ENCODE results near the gene TEX14. TPM values are rescaled to one million over a fixed set of nuclear protein-coding genes. Genes with fewer than 3 reads are reported as not detected.

Gene TEX14
- total RNA-seq, 4 donors from 2014 or later, result 0.26 to 0.44 TPM; not detected in 2

- 55 to 66% methylated on average over 2 of the region's 2 CpGs for WGBS, 2 donors
- no peak for TF ChIP-seq POLR2A (IDR thresholded peaks at IDR 0.05)
- TF ChIP-seq CTCF (IDR thresholded peaks at IDR 0.05), result no peak
- DNase-seq (ENCODE audit: low spot score in 2 of 2), result no peak
- H3K4me3 ChIP-seq (ENCODE audit: low read depth, poor library complexity, severe bottlenecking), result no peak overlapping the region
- intact Hi-C loops (cut with DNase I; ENCODE audit: low total_unique reads), result no loop called here
These were observed 176.6 kb downstream of the TEX14 start for GRCh38 chr17:58515286-58515685.

GRCh38 chr17:58514770-58515157 is 177.1 kb downstream of the TEX14 start:
- TF ChIP-seq POLR2A (IDR thresholded peaks at IDR 0.05), result no peak
- DNase-seq (ENCODE audit: low spot score in 2 of 2), result no peak
- WGBS, 2 donors, result 13 to 17% methylated on average over 11 of the region's 11 CpGs
- H3K4me3 ChIP-seq (ENCODE audit: low read depth, poor library complexity, severe bottlenecking), result no peak overlapping the region
- intact Hi-C loops (cut with DNase I; ENCODE audit: low total_unique reads), result no loop called here

GRCh38 chr17:58513965-58514769 is 177.7 kb downstream of the TEX14 start, which contains the start of gene MTMR4:
Gene MTMR4 (minus strand): TSS chr17:58514638. CDS start chr17:58514407, 231 bp downstream.
- TF ChIP-seq POLR2A (IDR thresholded peaks at IDR 0.05), result no peak
- TF ChIP-seq CTCF (IDR thresholded peaks at IDR 0.05), result no peak
- DNase-seq (ENCODE audit: low spot score in 2 of 2), result peak; percentile 68 to 96
- WGBS, 2 donors, result 0 to 2% methylated on average over 23 to 52 of the region's 64 CpGs
- peak within 1 kb of the TSS; percentile 49 for H3K4me3 ChIP-seq (ENCODE audit: low read depth, poor library complexity, severe bottlenecking)
- intact Hi-C loops (cut with DNase I; ENCODE audit: low total_unique reads), result no loop called here

- no peak for DNase-seq (ENCODE audit: low spot score in 2 of 2)
- no peak overlapping the region for H3K4me3 ChIP-seq (ENCODE audit: low read depth, poor library complexity, severe bottlenecking)
- 41 to 42% methylated on average over 14 of the region's 14 CpGs for WGBS, 2 donors
- intact Hi-C loops (cut with DNase I; ENCODE audit: low total_unique reads), result no loop called here
- peak in 1 of 3 donors; percentile 25 for TF ChIP-seq CTCF (IDR thresholded peaks at IDR 0.05)
- no peak for TF ChIP-seq POLR2A (IDR thresholded peaks at IDR 0.05)
These were observed 178.4 kb downstream of the TEX14 start for GRCh38 chr17:58513267-58513964.

- intact Hi-C loops (cut with DNase I; ENCODE audit: low total_unique reads), result no loop called here
- DNase-seq (ENCODE audit: low spot score in 2 of 2), result no peak
- no peak overlapping the region for H3K4me3 ChIP-seq (ENCODE audit: low read depth, poor library complexity, severe bottlenecking)
- WGBS, 2 donors, result 89% methylated on average over 5 of the region's 5 CpGs
- TF ChIP-seq POLR2A (IDR thresholded peaks at IDR 0.05) (no peak), CTCF (IDR thresholded peaks at IDR 0.05) (no peak)
These were observed 181.8 kb downstream of the TEX14 start for GRCh38 chr17:58510075-58510474.

- WGBS, 2 donors, result 78 to 79% methylated on average over 10 of the region's 10 CpGs
- no peak for DNase-seq (ENCODE audit: low spot score in 2 of 2)
- TF ChIP-seq POLR2A (IDR thresholded peaks at IDR 0.05) (no peak), CTCF (IDR thresholded peaks at IDR 0.05) (no peak)
- intact Hi-C loops (cut with DNase I; ENCODE audit: low total_unique reads), result no loop called here
- no peak overlapping the region for H3K4me3 ChIP-seq (ENCODE audit: low read depth, poor library complexity, severe bottlenecking)
These were observed 183.3 kb downstream of the TEX14 start for GRCh38 chr17:58508341-58509067.

All from lower leg skin (tissue), 4 donors.